Measurements from ENCODE around the gene GNRH2. TPM values are rescaled to one million over a fixed set of nuclear protein-coding genes. Genes with fewer than 3 reads are reported as not detected.

The GNRH2 gene
- total and polyA plus RNA-seq, 2 donors (not counting 1 experiment from before 2014, with no cell fraction given), result not detected

DNA sequence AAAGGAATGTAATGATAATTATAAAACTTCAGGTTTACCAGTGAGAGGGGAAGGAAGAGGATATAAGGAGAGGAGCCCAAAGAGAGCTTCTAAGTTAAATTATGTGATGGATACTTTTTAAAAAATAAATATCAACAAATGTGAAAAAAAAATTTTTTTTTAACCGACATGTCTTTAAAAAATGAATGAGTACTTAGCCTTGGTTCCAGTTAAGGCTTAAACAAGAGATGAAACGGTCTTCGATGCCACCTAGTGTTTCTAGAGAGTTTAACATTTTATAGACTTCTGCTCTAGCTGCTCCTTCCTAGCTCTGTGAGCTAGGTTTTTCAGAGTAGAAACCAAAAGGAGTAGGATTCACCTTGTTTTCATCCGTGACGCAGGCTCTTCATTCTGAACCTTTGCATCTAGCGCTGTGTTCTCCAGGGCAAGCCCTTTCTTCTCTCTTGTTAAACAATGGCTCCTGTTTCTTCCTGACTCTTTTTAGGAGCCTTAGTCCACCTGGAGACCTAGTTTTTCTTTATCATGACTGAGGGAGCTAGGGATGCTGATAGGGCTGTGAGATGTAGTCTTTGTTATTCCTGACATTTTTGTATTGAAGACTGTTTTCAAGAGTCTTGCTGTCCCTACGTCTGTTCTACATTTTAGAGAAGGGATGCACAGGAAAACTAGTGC is 42.4 kb upstream of the GNRH2 start:
- Histone ChIP-seq H3K27me3 (ENCODE audit: control insufficient read depth, insufficient read depth, low read length) (no peaks in the 10 kb centered on the region), H4K20me1 (ENCODE audit: control insufficient read depth, extremely low read depth, insufficient read depth, low read length) (no peaks in the 10 kb centered on the region), H3K79me2 (ENCODE audit: control insufficient read depth, insufficient read depth, low read length) (no peaks in the 10 kb centered on the region), H3K9me3 (ENCODE audit: control insufficient read depth, insufficient read depth, low read depth, low read length) (no peaks in the 10 kb centered on the region), H2AFZ (ENCODE audit: low read length) (no peak overlapping the region), H3K4me3 (replicated peaks in 1 of 4; ENCODE audit: control extremely low read depth in 1 of 4, insufficient read depth in 1 of 4, low read depth in 3 of 4, low read length in 4 of 4) (no peak overlapping the region), H3K4me2 (ENCODE audit: extremely low read depth, insufficient read depth, low read length) (no peak overlapping the region), H3K27ac (ENCODE audit: insufficient read depth, low read length) (no peak overlapping the region), H3K36me3 (ENCODE audit: control insufficient read depth, insufficient read depth, low read length) (no peaks in the 10 kb centered on the region), H3K9ac (ENCODE audit: insufficient read depth, low read length) (no peak overlapping the region), H3K4me1 (ENCODE audit: control insufficient read depth, extremely low read depth, insufficient read depth, low read length) (no peaks in the 10 kb centered on the region)
- TF ChIP-seq, protein P1, sequence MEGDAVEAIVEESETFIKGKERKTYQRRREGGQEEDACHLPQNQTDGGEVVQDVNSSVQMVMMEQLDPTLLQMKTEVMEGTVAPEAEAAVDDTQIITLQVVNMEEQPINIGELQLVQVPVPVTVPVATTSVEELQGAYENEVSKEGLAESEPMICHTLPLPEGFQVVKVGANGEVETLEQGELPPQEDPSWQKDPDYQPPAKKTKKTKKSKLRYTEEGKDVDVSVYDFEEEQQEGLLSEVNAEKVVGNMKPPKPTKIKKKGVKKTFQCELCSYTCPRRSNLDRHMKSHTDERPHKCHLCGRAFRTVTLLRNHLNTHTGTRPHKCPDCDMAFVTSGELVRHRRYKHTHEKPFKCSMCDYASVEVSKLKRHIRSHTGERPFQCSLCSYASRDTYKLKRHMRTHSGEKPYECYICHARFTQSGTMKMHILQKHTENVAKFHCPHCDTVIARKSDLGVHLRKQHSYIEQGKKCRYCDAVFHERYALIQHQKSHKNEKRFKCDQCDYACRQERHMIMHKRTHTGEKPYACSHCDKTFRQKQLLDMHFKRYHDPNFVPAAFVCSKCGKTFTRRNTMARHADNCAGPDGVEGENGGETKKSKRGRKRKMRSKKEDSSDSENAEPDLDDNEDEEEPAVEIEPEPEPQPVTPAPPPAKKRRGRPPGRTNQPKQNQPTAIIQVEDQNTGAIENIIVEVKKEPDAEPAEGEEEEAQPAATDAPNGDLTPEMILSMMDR (conservative IDR thresholded peaks at IDR 0.05 in 1 of 2, IDR thresholded peaks at IDR 0.05 in 1 of 2; ENCODE audit: low read depth in 1 of 2, low read length in 2 of 2), result peak in 1 of 2 donors; percentile 43
- no peak for TF ChIP-seq EZH2 (IDR thresholded peaks at IDR 0.05; ENCODE audit: low read length, missing control alignments)
- DNase-seq (ENCODE audit: low read depth in 2 of 2), result peak; percentile 33 to 53

DNA sequence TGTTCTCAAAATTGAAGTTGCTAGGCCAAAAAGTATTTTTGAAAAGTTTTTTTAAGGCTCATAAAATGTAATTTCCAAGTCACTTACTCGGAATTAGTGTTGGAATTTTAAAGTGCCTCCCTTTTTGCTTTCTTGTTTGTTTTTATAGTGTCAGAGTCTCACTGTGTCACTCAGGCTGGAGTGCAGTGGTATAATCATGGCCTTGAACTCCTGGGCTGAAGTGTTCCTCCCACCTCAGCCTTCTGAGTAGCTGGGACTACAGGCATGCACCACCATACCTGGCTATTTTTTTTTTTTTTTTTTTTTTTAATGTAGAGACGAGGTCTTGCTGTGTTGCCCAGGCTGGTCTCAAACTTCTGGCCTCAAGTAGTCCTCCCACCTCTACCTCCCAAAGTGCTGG is 40.0 kb upstream of the GNRH2 start:
- Histone ChIP-seq H3K79me2 (ENCODE audit: control insufficient read depth, insufficient read depth, low read length) (no peaks in the 10 kb centered on the region), H4K20me1 (ENCODE audit: control insufficient read depth, extremely low read depth, insufficient read depth, low read length) (no peaks in the 10 kb centered on the region), H3K4me3 (replicated peaks in 1 of 4; ENCODE audit: control extremely low read depth in 1 of 4, insufficient read depth in 1 of 4, low read depth in 3 of 4, low read length in 4 of 4) (no peak overlapping the region), H3K9me3 (ENCODE audit: control insufficient read depth, insufficient read depth, low read depth, low read length) (no peaks in the 10 kb centered on the region), H3K9ac (ENCODE audit: insufficient read depth, low read length) (no peak overlapping the region), H3K36me3 (ENCODE audit: control insufficient read depth, insufficient read depth, low read length) (no peaks in the 10 kb centered on the region), H3K4me1 (ENCODE audit: control insufficient read depth, extremely low read depth, insufficient read depth, low read length) (no peaks in the 10 kb centered on the region), H3K27me3 (ENCODE audit: control insufficient read depth, insufficient read depth, low read length) (no peaks in the 10 kb centered on the region), H2AFZ (ENCODE audit: low read length) (no peak overlapping the region), H3K27ac (ENCODE audit: insufficient read depth, low read length) (no peak overlapping the region), H3K4me2 (ENCODE audit: extremely low read depth, insufficient read depth, low read length) (no peak overlapping the region)
- no peak for DNase-seq (ENCODE audit: low read depth in 2 of 2)
- TF ChIP-seq, protein P1 (conservative IDR thresholded peaks at IDR 0.05 in 1 of 2, IDR thresholded peaks at IDR 0.05 in 1 of 2; ENCODE audit: low read depth in 1 of 2, low read length in 2 of 2), result no peak
- TF ChIP-seq EZH2 (IDR thresholded peaks at IDR 0.05; ENCODE audit: low read length, missing control alignments), result no peak

DNA sequence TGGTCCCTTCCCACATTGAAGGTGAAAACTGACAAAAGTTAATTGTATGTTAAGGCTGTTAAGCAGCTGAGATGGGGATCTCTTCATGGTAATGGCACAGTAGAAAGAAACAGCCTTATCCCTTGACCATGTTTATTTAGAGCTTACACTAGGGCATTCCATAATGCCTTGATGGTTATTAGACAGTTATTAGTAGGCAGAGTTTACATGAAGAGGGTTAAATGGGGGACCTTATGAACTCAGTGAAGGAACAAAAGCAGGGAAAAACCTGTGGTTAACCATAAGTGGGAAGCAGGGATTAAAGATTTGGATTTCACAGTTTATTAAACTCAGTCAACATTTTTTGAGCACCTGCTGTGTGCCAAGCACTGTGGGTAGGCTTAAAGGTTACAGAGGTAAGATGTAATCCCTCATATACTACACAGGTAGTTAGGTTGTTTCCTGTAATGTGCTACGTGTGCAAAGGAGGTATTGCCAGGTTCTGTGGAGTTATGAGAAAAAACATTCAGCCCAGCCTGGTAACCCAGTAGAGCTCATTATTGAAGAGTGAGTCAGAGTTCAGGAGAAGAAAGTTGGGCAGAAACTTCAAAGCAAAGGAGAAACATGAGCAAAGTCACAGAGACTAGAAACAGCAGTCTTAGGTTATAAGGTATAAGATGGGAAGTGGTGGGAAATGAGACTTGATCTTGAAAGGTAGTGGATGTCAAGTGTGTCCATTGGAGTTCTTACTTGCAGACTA is 32.3 kb upstream of the GNRH2 start:
- H4K20me1 ChIP-seq (ENCODE audit: control insufficient read depth, extremely low read depth, insufficient read depth, low read length), result no peaks in the 10 kb centered on the region
- peaks cover 3% of the 10 kb centered on the region for H3K4me1 ChIP-seq (ENCODE audit: control insufficient read depth, extremely low read depth, insufficient read depth, low read length)
- no peaks in the 10 kb centered on the region for H3K79me2 ChIP-seq (ENCODE audit: control insufficient read depth, insufficient read depth, low read length)
- no peak overlapping the region for H2AFZ ChIP-seq (ENCODE audit: low read length)
- TF ChIP-seq EZH2 (IDR thresholded peaks at IDR 0.05; ENCODE audit: low read length, missing control alignments), result no peak
- TF ChIP-seq, protein P1 (conservative IDR thresholded peaks at IDR 0.05 in 1 of 2, IDR thresholded peaks at IDR 0.05 in 1 of 2; ENCODE audit: low read depth in 1 of 2, low read length in 2 of 2), result no peak
- H3K36me3 ChIP-seq (ENCODE audit: control insufficient read depth, insufficient read depth, low read length), result peaks cover 2% of the 10 kb centered on the region
- DNase-seq (ENCODE audit: low read depth in 2 of 2), result peak; percentile 18 to 78
- no peak overlapping the region for H3K27ac ChIP-seq (ENCODE audit: insufficient read depth, low read length)
- no peaks in the 10 kb centered on the region for H3K27me3 ChIP-seq (ENCODE audit: control insufficient read depth, insufficient read depth, low read length)
- H3K9ac ChIP-seq (ENCODE audit: insufficient read depth, low read length), result no peak overlapping the region
- H3K9me3 ChIP-seq (ENCODE audit: control insufficient read depth, insufficient read depth, low read depth, low read length), result no peaks in the 10 kb centered on the region
- no peak overlapping the region for H3K4me2 ChIP-seq (ENCODE audit: extremely low read depth, insufficient read depth, low read length)
- no peak overlapping the region for H3K4me3 ChIP-seq (replicated peaks in 1 of 4; ENCODE audit: control extremely low read depth in 1 of 4, insufficient read depth in 1 of 4, low read depth in 3 of 4, low read length in 4 of 4)
